GM19397 (cell line): ENCODE data around the gene ANXA10.
"Not testable (repeated sequence)": the region's sequence is repeated elsewhere in the genome, so short reads cannot be mapped to it uniquely, and the experiment has no call there.

ENCODE experiments used
- ATAC-seq: cut with Tn5 transposase; IDR thresholded peaks from one replicate; pipeline ENCODE4 v1.9.1; 2021; ENCODE audit warnings: mild to moderate bottlenecking, moderate library complexity; ENCODE audit not compliant: unreplicated experiment

ANXA10 gene

GRCh38 chr4:168154546-168155277 is 62.4 kb downstream of the ANXA10 start:
- ATAC-seq = no peak

- ATAC-seq = no peak
Observed at GRCh38 chr4:168162604-168163003, 70.3 kb downstream of the ANXA10 start.

GRCh38 chr4:168163106-168163505 is 70.8 kb downstream of the ANXA10 start:
- ATAC-seq = no peak

- no peak for ATAC-seq
Observed at GRCh38 chr4:168164045-168164444, 71.7 kb downstream of the ANXA10 start.

- no peak for ATAC-seq
Observed at GRCh38 chr4:168164915-168165548, 72.7 kb downstream of the ANXA10 start.

GRCh38 chr4:168167714-168168284 is 75.5 kb downstream of the ANXA10 start:
- no peak for ATAC-seq

- no peak for ATAC-seq
Observed at GRCh38 chr4:168174308-168174707, 82.0 kb downstream of the ANXA10 start.

GRCh38 chr4:168177546-168178149 is 85.3 kb downstream of the ANXA10 start:
- ATAC-seq = no peak

- no peak for ATAC-seq
Observed at GRCh38 chr4:168183717-168184571, 91.6 kb downstream of the ANXA10 start.

GRCh38 chr4:168188754-168189153 is 96.4 kb downstream of the ANXA10 start:
- peak; percentile 69 for ATAC-seq

GRCh38 chr4:168197926-168198325 is 105.6 kb downstream of the ANXA10 start:
- ATAC-seq = no peak

GRCh38 chr4:168199260-168199957 is 107.1 kb downstream of the ANXA10 start:
- no peak for ATAC-seq

GRCh38 chr4:168200685-168201084 is 108.3 kb downstream of the ANXA10 start:
- no peak for ATAC-seq

- ATAC-seq = no peak
Observed at GRCh38 chr4:168203233-168203911, 111.0 kb downstream of the ANXA10 start.

- no peak for ATAC-seq
Observed at GRCh38 chr4:168208957-168209614, 116.7 kb downstream of the ANXA10 start.

GRCh38 chr4:168212656-168213055 is 120.3 kb downstream of the ANXA10 start:
- no peak for ATAC-seq

GRCh38 chr4:168213511-168213910 is 121.2 kb downstream of the ANXA10 start:
- ATAC-seq = not testable (repeated sequence)

GRCh38 chr4:168218645-168219044 is 126.3 kb downstream of the ANXA10 start:
- no peak for ATAC-seq

GRCh38 chr4:168220893-168221292 is 128.6 kb downstream of the ANXA10 start:
- ATAC-seq = no peak
